C4-2B (cell line): ENCODE measurements around the gene ARNT2.

ENCODE experiments used
- H3K27ac ChIP-seq: fragments of 450-650 bp; 2 replicates; pipeline ENCODE4 v1.5.1; 2017
- ZFX ChIP-seq: fragments of 450-650 bp; IDR thresholded peaks from 2 replicates; pipeline ENCODE4 v1.6.1; 2017
- TF ChIP-seq, protein P1 (sequence below): fragments of 450-650 bp; conservative IDR thresholded peaks from 2 replicates; pipeline ENCODE4 v1.5.1; 2017; ENCODE audit warnings: mild to moderate bottlenecking

ARNT2 gene

DNA sequence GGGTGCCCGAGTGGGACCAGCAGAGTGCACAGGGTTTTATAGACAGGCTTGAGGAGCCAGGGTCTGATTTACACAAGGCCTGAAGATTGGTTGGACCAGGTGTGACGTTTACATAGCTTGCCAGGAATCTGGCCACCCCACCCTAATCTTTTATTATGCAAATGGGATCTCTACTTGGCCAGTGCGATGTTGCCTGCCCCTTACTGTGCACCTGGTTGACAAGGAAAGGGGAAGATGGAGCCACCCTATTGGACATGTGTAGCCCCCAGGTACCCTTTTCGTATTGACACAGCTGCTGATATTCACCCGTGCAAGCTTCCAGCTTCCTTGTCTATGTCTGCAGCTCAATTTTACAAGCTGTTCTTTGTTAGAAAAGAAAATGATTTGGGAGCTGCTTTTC is 132.0 kb downstream of the ARNT2 start:
- peak overlapping the region; percentile 50 for H3K27ac ChIP-seq

DNA sequence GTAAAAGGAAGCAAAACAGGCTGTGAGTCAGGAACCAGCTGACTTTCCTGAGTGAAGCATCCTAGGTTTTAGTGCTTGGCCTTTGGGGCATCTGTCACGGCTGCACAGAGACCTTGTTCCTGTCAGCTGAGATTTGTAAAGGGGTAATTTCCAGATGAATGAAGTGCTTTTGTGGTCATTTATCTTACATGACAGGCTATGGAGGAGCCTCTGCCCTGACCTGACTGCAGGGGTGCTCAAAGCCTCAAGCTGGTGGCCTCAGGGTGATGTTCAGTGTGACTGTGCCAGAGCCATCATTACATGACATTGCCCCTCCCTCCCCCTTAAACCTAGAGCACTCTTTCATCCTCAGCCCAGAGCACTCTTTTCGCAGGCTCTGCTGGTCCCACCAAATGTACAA is 132.5 kb downstream of the ARNT2 start:
- TF ChIP-seq ZFX, result no peak
- TF ChIP-seq, protein P1, sequence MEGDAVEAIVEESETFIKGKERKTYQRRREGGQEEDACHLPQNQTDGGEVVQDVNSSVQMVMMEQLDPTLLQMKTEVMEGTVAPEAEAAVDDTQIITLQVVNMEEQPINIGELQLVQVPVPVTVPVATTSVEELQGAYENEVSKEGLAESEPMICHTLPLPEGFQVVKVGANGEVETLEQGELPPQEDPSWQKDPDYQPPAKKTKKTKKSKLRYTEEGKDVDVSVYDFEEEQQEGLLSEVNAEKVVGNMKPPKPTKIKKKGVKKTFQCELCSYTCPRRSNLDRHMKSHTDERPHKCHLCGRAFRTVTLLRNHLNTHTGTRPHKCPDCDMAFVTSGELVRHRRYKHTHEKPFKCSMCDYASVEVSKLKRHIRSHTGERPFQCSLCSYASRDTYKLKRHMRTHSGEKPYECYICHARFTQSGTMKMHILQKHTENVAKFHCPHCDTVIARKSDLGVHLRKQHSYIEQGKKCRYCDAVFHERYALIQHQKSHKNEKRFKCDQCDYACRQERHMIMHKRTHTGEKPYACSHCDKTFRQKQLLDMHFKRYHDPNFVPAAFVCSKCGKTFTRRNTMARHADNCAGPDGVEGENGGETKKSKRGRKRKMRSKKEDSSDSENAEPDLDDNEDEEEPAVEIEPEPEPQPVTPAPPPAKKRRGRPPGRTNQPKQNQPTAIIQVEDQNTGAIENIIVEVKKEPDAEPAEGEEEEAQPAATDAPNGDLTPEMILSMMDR, result no peak
- H3K27ac ChIP-seq, result no peak overlapping the region; the same call in 1 of the 2 replicates

More for the DNA sequence above, 132.0 kb downstream of the ARNT2 start:
- TF ChIP-seq, protein P1, result no peak
- TF ChIP-seq ZFX, result no peak

- no peak overlapping the region for H3K27ac ChIP-seq
- TF ChIP-seq, protein P1, result no peak
- TF ChIP-seq ZFX, result no peak
Measured at GRCh38 chr15:80545078-80545477, 140.9 kb downstream of the ARNT2 start.

DNA sequence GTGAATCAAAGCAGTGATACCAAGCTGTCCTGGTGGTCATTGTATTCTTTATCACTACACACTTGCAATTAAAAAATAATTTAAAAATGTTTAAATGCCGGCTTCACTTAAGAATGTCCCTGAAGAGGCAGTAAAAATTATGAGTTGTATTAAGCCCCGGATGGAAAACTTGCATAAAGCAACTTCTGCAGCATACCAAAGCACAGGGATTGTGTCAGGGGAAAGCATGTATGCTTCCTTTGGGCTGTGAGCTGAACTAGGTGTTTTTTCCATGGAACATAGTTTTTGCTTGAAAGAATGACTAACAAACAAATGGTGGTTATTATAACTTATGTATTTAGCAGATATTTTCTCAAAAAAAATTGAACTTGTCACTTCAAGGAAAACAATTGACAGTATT is 143.1 kb downstream of the ARNT2 start:
- no peak for TF ChIP-seq ZFX
- TF ChIP-seq, protein P1, result no peak
- H3K27ac ChIP-seq, result no peak overlapping the region

DNA sequence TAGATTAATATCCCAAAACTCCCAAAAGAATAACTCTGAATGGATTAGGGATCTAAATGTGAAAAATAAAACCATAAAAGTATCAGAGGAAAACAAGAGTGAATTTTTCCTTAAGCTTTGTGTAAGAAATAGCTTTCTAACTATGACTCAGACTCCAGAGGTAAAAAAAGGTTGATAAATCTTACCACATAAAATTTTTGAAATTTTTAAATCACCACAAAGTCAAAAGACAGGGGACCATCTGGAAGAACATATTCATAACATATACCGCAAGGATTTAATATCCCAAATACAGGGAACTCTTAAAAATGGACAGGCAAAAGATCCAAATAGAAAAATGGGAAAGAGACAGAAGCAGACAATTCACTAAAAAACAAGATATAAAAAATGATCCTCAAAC is 145.0 kb downstream of the ARNT2 start:
- no peak overlapping the region for H3K27ac ChIP-seq
- TF ChIP-seq ZFX, result no peak

GRCh38 chr15:80549654-80550053 is 145.5 kb downstream of the ARNT2 start:
- H3K27ac ChIP-seq, result no peak overlapping the region
- TF ChIP-seq ZFX, result no peak
- TF ChIP-seq, protein P1, result no peak

DNA sequence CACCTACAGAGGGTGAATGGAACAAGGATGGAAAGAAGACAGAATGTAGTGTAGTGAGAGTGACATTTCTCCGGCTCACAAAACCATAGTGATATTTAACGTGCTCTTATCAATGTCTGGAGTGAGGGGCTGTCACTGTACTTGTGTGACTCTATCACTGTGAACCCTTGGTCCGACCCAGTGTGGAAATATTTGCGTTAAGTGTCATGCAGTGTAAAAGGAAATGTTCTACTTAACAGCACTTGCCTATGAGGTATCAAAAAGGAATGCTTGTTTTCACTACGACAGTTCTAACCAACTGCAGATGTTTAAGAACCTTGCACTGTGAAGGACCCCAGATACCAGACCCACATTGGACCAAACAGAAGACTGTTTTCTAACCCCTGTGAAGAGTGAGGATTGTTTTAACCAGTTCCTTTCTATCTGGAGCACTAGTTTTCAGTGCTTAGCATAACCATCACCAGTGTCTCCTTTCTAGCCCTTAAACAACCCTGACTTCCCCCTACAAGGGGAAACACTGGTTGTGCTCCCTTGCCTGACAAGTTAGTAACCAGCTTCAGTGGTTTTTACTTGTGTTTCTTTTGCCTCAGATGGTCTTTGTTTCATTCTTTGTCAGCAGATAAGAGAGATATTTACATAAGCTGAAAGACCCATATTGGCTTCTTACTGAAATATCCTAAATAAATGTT is 146.2 kb downstream of the ARNT2 start:
- no peak overlapping the region for H3K27ac ChIP-seq
- TF ChIP-seq ZFX, result no peak
- TF ChIP-seq, protein P1, result no peak

GRCh38 chr15:80550908-80551260 is 146.7 kb downstream of the ARNT2 start:
- no peak overlapping the region for H3K27ac ChIP-seq
- TF ChIP-seq, protein P1, result no peak
- TF ChIP-seq ZFX, result no peak
